HG03565 (cell line): ENCODE measurements around the gene LHX5.

ENCODE experiments used
- ATAC-seq: cut with Tn5 transposase; IDR thresholded peaks from one replicate; pipeline ENCODE4 v1.9.1; 2021; ENCODE audit warnings: mild to moderate bottlenecking, moderate library complexity; ENCODE audit not compliant: unreplicated experiment

LHX5 gene

GRCh38 chr12:113440947-113441782 is 30.5 kb downstream of the LHX5 start:
- no peak for ATAC-seq

- ATAC-seq = no peak
These were observed 31.3 kb downstream of the LHX5 start for GRCh38 chr12:113440336-113440735.

GRCh38 chr12:113439606-113440030 is 32.1 kb downstream of the LHX5 start:
- no peak for ATAC-seq

GRCh38 chr12:113439301-113439597 is 32.4 kb downstream of the LHX5 start:
- no peak for ATAC-seq

GRCh38 chr12:113438523-113439300 is 33.0 kb downstream of the LHX5 start:
- ATAC-seq = no peak

GRCh38 chr12:113437729-113438100 is 34.0 kb downstream of the LHX5 start:
- no peak for ATAC-seq

GRCh38 chr12:113436993-113437728 is 34.5 kb downstream of the LHX5 start:
- no peak for ATAC-seq

- no peak for ATAC-seq
These were observed 35.1 kb downstream of the LHX5 start for GRCh38 chr12:113436586-113436985.

GRCh38 chr12:113435367-113435766 is 36.3 kb downstream of the LHX5 start:
- ATAC-seq = no peak

GRCh38 chr12:113432986-113433385 is 38.7 kb downstream of the LHX5 start:
- no peak for ATAC-seq

- ATAC-seq = no peak
These were observed 43.2 kb downstream of the LHX5 start for GRCh38 chr12:113428482-113428881.

GRCh38 chr12:113427882-113428281 is 43.8 kb downstream of the LHX5 start:
- no peak for ATAC-seq

GRCh38 chr12:113425960-113426453 is 45.7 kb downstream of the LHX5 start:
- ATAC-seq = no peak

GRCh38 chr12:113424915-113425823 is 46.5 kb downstream of the LHX5 start:
- no peak for ATAC-seq

GRCh38 chr12:113424456-113424855 is 47.2 kb downstream of the LHX5 start:
- ATAC-seq = no peak

- no peak for ATAC-seq
These were observed 48.6 kb downstream of the LHX5 start for GRCh38 chr12:113422886-113423669.

- peak; percentile 72 for ATAC-seq
These were observed 49.4 kb downstream of the LHX5 start, which contains the start of gene SDSL for GRCh38 chr12:113422030-113422885. Gene SDSL (plus strand): TSS chr12:113422380. CDS start chr12:113427983, 5,603 bp downstream.

GRCh38 chr12:113420996-113421595 is 50.6 kb downstream of the LHX5 start:
- no peak for ATAC-seq
